EL (cell line): ENCODE results near the gene SHB.

Experiments
- DNase-seq: peaks from one replicate; pipeline ENCODE4 v3.0.0-alpha.2; 2016

SHB gene

DNA sequence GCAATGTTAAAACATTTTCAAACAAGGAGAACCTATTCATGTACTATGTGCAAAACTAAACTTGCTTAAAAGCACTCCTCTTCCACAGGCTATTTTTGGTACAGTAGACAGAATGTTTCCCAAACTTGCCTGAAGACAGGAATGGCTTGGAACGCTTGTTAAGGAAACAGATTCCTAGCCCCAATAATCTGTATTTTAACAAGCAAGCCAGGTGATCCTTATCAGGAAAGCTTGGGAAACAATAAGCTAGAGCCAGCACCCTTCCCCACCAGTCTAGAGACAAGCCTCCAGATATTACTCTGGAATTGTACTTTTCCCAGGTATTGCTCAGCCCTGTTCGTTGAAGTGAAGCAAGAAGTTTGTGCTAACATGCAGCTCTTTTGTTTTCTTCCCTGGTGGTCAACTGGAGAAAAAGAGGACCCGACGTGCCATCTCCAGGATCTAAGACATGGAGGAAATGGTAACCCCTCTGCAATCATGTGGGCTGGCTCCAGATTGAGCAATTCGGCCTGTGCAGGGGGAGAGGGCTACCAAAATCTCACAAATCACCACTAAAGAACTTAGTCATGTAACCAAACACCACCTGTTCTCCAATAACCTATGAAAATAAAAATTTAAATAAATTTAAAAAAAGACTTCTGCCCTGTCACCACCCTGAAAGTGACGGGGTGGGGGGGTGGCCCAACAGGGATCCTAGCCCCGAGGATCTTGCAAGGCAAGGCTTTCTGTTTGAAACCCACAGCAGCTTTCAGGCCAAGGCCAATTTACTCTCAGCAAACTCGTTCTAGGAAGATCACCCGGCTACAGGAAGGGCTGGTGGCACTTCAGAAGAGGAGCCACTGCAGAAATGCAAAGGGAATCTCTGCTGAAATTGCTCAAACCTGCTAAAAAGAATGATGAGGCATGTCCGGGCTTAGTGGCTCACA lies 48.6 kb downstream of the SHB start:
- no peak for DNase-seq

DNA sequence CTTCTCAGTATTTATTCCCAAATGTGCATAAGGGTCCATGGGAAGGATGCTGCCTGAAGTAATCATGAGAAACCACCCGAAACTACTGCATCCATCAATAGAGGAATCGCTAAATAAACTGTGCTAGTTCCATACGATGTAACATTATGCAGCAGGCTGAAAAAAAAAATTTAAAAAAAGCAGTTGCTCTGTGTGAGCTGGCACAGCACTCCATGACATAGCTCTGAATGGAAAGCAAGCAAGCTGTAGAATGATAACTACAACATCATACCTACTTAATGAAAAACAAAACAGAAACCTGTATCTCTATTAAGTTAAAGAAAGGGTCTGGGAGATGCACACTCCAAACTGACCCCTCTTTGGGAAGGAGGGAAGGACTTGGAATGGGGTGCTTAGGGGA lies 49.3 kb downstream of the SHB start:
- DNase-seq = no peak

GRCh38 chr9:38018958-38019602 lies 49.9 kb downstream of the SHB start:
- peak; percentile 82 for DNase-seq

DNA sequence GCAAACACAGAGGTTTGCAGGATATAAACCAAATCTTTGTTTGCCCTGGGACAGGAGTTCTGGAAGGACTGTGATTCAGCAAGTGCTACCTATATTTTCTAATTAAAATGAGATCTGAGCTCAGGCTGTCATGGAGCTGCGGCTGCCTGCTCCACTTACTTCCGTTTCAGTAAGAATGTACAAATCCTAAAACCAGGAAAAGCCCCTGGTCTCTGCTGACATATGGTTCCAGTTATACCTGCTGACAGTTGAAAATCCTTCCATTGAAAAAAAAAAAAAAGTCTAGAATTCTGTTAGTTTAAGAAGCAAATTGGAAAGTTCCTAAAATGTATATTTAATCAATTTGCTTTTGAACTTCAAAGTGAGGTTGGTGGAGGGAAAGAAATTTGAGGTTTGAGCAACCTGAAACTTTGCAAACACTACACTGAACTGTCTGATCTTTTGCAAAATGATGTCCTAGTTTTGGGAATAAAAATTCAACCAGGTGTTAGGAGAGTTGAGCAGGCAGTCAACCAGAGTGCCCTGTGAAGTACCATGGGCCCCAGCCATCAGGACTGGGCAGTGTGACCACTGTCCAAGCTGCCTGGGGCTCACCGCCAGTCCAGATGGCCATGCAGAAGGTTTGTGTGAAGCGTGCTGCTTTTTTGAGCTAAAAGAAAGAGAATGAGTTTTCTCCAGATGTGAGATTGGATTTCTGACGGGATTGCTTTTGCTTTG lies 50.6 kb downstream of the SHB start:
- no peak for DNase-seq

GRCh38 chr9:38017885-38018186 lies 51.2 kb downstream of the SHB start:
- no peak for DNase-seq

GRCh38 chr9:38017149-38017884 lies 51.7 kb downstream of the SHB start:
- DNase-seq = peak; percentile 93

DNA sequence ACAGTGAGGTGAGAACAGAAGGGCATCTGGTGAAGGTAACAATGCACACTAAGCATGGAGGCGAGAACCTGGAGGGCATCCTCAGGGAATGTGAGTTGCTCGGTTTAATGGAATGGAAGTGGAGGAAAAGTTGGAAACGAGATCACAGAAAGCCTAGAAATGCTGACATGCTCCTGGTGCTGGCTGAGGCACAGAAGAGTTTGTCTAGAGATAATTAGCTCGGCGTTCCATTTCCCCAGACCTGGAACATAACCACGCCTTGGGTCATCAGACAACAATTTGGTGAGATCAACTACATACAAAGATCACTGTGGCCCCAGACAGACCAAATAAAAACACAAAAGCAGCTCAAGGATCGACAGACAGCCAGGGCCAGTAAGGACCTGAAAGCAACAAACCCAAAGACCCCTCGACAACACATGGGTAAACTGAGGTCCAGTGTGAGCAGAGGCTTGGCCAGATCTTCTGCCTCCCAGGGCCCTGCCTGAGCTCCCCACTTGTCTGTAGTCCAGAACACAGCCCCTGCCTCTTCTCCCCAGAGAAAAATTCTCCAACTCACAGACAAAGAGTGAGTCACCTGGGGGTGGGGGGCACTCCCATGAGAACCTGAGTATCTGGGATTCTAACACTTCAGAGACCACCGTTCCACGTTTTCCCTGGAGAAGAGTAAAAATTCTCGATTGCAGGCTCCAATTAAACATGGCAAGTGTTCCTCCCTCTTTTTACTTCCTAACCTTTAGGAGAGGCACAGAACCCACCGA lies 52.5 kb downstream of the SHB start:
- DNase-seq = peak; percentile 88

GRCh38 chr9:38015906-38016305 lies 53.1 kb downstream of the SHB start:
- no peak for DNase-seq

- DNase-seq = no peak
Measured at GRCh38 chr9:38015266-38015665, 53.8 kb downstream of the SHB start.

DNA sequence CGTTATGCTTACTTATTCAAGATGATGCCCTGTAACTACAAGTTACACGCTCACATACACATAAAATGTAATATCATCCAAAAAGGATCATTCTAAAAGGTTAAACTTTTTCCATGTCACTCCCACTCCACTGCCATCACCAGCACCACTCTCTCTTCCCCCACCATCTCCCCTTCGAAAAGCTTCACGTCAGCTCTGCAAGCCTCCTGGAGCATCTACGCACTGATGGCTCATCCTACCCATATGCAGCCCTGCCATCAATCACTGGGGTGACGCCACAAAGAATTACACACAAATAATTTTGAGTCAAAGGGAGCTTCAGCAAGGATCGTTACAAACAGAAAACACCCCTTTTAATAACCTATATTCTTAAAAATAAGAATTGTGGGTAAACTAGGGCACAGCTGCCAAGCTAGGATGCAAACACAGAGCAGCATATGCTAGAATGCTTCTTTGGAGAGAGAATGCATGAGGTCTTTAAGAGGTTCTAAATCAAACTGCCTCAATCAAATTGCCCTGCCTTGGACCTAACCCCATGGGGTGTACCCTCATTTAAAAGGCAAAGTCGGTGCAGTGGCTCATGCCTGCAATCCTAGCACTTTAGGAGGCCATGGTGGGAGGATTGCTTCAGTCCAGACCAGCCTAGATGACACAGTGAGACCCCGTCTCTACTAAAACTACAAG lies 56.1 kb downstream of the SHB start:
- DNase-seq = no peak

DNA sequence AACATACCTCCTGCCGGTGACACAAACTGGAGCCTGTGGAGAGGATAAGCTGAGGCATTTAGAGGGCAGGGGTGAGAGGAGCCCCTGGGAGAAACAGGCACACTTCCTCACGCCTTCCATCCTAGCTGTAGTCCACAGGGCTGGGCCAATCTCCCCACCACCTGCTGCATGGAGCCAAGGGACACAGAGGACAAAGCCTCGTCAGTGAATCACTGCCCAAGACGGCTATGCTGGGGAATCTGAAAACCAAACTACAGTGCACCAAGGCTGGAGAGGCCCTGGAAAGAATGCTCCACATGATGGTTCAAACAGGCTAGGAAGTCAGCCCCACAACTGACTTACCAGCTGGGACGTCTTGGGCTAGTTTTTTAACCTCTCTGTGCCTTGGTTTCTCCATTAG lies 57.0 kb downstream of the SHB start:
- no peak for DNase-seq

DNA sequence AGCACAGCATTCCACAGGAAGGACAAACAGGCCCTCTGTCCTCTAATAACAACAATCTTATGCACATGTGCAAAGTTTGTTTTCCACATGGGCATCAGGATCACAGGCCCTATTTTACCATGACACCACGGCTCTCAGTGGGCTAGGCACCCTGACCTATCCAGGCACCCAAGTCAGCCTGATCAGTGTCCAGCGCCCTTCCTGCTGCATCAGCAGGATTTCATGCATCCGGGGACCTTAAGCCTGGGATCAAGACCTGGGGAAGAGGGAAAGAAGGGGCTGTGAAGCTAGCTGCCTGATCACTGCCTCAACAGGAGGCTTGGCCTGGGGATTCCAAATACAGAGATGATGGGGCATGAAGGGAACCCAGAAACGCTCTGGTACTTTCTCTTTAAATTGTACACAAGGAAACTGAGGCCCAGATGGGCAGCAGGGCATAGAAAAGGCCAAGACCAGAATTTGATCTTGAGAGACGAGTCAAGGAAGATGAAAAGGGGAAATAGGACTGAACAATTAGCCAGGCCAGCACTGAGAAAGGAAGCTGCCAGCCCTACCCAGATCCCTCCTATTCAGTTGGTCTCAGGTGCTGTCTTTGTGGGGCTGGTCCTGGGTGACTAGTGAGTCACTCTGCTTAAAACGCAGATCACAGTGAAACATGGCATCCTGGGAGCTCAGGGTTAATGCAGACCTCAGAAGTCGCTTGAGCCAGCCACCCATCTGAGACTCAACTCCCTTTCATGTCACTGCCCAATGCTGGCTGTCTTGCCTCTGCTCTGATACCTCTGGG lies 57.9 kb downstream of the SHB start:
- no peak for DNase-seq

DNA sequence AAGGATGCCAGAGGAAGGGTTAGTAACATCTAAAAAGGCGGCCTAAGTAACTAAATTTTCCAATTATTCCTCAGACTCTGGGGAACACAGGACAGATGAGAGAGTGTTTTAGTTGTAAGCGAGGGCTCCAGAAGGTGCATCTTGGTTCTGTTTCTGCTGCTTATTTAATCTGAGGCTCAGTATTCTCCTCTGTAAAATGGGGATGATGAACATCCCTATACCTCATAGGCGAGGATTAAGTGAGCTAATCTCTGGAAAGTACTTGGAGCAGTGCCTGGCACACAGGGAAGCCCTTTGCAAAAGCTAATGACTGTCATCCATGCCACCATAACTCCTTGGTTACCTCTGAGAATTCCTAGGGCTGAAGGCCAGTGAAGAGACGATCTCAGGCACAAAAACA lies 59.0 kb downstream of the SHB start:
- DNase-seq = no peak

- peak; percentile 56 for DNase-seq
Measured at GRCh38 chr9:38009035-38009501, 60.0 kb downstream of the SHB start.

GRCh38 chr9:38008168-38009034 lies 60.6 kb downstream of the SHB start:
- peak; percentile 94 for DNase-seq

- no peak for DNase-seq
Measured at GRCh38 chr9:38007016-38007415, 62.0 kb downstream of the SHB start.

- DNase-seq = no peak
Measured at GRCh38 chr9:38006163-38006562, 62.9 kb downstream of the SHB start.

DNA sequence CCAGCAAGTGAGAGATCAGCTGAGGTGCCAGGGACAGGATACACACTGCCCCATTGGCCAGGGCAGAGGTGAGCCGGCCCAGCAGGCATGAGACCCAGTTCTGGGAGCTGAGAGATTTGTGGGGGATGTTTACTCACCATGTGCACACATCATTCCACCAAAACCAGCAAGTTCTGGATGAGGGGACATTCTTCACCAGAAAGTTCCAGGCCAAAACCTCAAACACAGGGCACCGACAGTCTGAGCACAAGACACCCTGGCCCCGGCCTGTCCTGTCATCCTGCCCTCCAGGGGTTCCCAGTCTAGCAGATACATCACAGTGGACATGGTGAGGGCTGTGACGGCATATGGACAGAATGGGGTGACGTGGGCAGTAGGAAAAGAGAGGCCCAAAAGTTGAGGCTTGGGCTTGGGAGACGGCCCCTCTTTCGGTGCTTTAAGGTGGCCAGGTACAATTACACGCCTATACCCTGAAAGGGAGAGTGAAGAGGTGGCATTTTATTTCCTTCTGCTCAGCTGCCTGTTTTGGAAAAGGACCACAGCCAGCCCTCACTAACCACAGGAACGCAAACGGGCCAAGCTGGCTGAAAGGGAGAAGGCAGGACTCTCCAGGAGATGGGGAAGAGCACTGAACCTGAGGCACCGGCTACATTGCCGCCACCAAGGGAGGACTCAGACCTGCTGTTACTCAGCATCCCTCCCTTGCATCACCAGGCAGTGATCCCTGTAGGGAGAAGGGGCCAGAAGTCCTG lies 64.0 kb downstream of the SHB start:
- no peak for DNase-seq
